Pancreas (tissue), 10 donors: ENCODE results near the gene VSNL1. TPM values are rescaled to one million over a fixed set of nuclear protein-coding genes. Genes with fewer than 3 reads are reported as not detected.

Experiments used
- ATAC-seq, 4 donors: fragments of 200-7000 bp; cut with Tn5 transposase; one replicate each; pipeline versions ENCODE4 v1.8.0 to v1.9.1; 2020; ENCODE audit warnings: mild to moderate bottlenecking in 4 of 4, moderate library complexity in 4 of 4
- DNase-seq, 6 donors: peaks; one replicate each; pipeline ENCODE4 v3.0.0-alpha.2; 2020
- FAIRE-seq: peaks from 2 replicates; lab custom pipeline; 2012; peaks lifted over from hg19 to GRCh38; lab: Jason Lieb, UNC
- H3K27ac ChIP-seq, 4 donors: fragments of 200-600 bp; sonication (generic); 1 replicate in 3 of 4; 2 replicates in 1 of 4; pipeline versions ENCODE4 v1.5.0 to v1.8.0; 2020
- H3K27me3 ChIP-seq, 4 donors: fragments of 200-600 bp; one replicate each; pipeline ENCODE4 v1.8.0; 2021
- H3K36me3 ChIP-seq, 3 donors: fragments of 200-600 bp; sonication (generic) in 1 of 3; one replicate each; pipeline versions ENCODE4 v1.5.0 to v1.8.0; 2020 to 2021
- H3K4me1 ChIP-seq, 3 donors: fragments of 200-600 bp; one replicate each; pipeline ENCODE4 v1.8.0; 2021
- H3K4me3 ChIP-seq, 4 donors: fragments of 200-600 bp; sonication (generic) in 2 of 4; one replicate each; pipeline versions ENCODE4 v1.5.0 to v1.8.0; 2020 to 2021
- H3K9me3 ChIP-seq, 4 donors: fragments of 200-600 bp; one replicate each; pipeline ENCODE4 v1.8.0; 2021
- CTCF ChIP-seq, 4 donors: fragments of 200-600 bp; sonication (generic) in 3 of 4; IDR thresholded peaks; one replicate each; pipeline versions ENCODE4 v1.5.0 to v1.8.0; 2021; ENCODE audit warnings: antibody characterized with exemption in 4 of 4
- WGBS, 2 donors: extraction: QIAGEN DNeasy Blood & Tissue Kit; methylation state at CpG; one replicate each; pipeline ENCODE4 v1.1.7; 2013; 5-methylcytosine and 5-hydroxymethylcytosine counted together
- intact Hi-C, 3 donors: fragments of 100-400 bp; cut with DNase I; formaldehyde crosslinking; loops; one replicate each; pipeline versions ENCODE4 v1.11.1 to v1.14.2; 2022
- polyA plus RNA-seq, 2 donors: library from polyadenylated mRNA; stranded (reverse); fragments of 200-250 nt; gene quantifications; one replicate each; pipeline ENCODE4 v1.2.3, GENCODE V29; 2013
- total RNA-seq, 6 donors: library from RNA; stranded (reverse); fragmentation: NEBNext Ultra II Directional in 4 of 6; extraction: Animal tissue kit (Norgen Biotek cat#: 25700) in 4 of 6; gene quantifications; one replicate each; pipeline versions ENCODE4 v1.2.1 to v1.2.4, GENCODE V29; 2021 to 2023
- donor health status: healthy with polysubstance abuse.
- donor health status: DM: no; HTN: no; CAD: no; lungs with moderate emphysema.
- donor health status: DM: no; HTN: no; CAD: no.
- donor health status: control.
- donor health status: control.
- donor health status: Bipolar disorder and iron deficiency.
- donor health status: DM: yes; HTN: yes; CAD: no.
- donor health status: DM: no; HTN: no; CAD: no.
- donor health status: DM: no; HTN: no; CAD: no.
- donor health status: DM: yes; HTN: yes; CAD: no.

VSNL1 gene
- total and polyA plus RNA-seq, 8 donors = 0.09 to 2.6 (median 0.56) TPM

DNA sequence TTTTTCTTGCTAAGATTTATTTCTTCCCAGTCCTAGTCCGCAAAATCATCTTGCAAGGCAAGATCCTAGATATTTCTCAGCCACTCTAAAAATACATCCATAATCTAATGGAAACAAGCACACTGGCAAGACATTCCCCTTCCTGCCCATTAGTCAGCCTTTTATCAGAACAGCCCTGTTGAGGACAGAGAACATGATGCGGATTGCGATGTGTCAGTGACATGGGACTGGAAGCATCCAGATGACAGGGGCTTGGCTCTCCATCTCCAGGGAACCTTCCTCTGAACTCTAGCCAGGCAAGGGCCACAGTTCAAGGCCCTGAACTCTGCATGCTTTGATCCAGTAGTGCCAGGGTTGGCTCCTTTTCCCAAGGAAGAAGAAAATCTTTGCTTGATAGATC is 70.0 kb downstream of the VSNL1 start:
- intact Hi-C loops = no loop called here
- no peaks in the 10 kb centered on the region for H3K27me3 ChIP-seq
- TF ChIP-seq CTCF (IDR thresholded peaks at IDR 0.05) = no peak
- H3K9me3 ChIP-seq = no peaks in the 10 kb centered on the region
- no peak overlapping the region for H3K4me3 ChIP-seq
- no peaks in the 10 kb centered on the region for H3K4me1 ChIP-seq
- DNase-seq = no peak
- WGBS, 2 donors = 86 to 93% methylated on average over 3 of the region's 3 CpGs
- FAIRE-seq = no peak
- no peaks in the 10 kb centered on the region for H3K36me3 ChIP-seq
- ATAC-seq = no peak
- H3K27ac ChIP-seq = no peak overlapping the region

DNA sequence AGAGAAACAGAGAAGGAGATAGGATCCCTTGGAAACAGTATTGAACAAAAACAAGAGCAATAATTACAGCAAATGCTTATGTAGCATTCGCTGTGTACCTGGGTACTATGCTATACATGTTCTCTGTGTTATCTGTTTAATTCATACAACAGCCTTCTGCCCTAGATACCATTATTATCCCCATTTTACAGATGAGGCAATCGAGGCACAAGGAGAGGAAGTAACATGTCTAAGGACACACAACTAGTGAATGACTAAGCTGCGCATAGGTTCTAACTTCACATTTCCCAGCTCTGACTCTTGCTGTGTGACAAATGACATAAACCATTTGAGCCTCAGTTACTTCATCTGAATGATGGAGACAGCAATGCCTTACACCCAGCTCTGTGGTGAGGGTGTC is 70.5 kb downstream of the VSNL1 start:
- H3K36me3 ChIP-seq = no peaks in the 10 kb centered on the region
- TF ChIP-seq CTCF (IDR thresholded peaks at IDR 0.05) = no peak
- no peak for ATAC-seq
- H3K4me3 ChIP-seq = no peak overlapping the region
- no peak overlapping the region for H3K27ac ChIP-seq
- FAIRE-seq = no peak
- 74 to 80% methylated on average over 3 of the region's 3 CpGs for WGBS, 2 donors
- DNase-seq = no peak
- H3K4me1 ChIP-seq = no peaks in the 10 kb centered on the region
- H3K9me3 ChIP-seq = no peaks in the 10 kb centered on the region
- H3K27me3 ChIP-seq = no peaks in the 10 kb centered on the region
- intact Hi-C loops = no loop called here

- Histone ChIP-seq H3K4me1 (no peaks in the 10 kb centered on the region), H3K36me3 (no peaks in the 10 kb centered on the region), H3K27me3 (no peaks in the 10 kb centered on the region), H3K9me3 (no peaks in the 10 kb centered on the region), H3K27ac (no peak overlapping the region), H3K4me3 (no peak overlapping the region)
- FAIRE-seq (no peak), DNase-seq (no peak), ATAC-seq (no peak)
- intact Hi-C loops = no loop called here
- no peak for TF ChIP-seq CTCF (IDR thresholded peaks at IDR 0.05)
- WGBS, 2 donors = 66 to 71% methylated on average over 4 of the region's 4 CpGs
Observed at GRCh38 chr2:17614174-17614930, 73.9 kb downstream of the VSNL1 start.

DNA sequence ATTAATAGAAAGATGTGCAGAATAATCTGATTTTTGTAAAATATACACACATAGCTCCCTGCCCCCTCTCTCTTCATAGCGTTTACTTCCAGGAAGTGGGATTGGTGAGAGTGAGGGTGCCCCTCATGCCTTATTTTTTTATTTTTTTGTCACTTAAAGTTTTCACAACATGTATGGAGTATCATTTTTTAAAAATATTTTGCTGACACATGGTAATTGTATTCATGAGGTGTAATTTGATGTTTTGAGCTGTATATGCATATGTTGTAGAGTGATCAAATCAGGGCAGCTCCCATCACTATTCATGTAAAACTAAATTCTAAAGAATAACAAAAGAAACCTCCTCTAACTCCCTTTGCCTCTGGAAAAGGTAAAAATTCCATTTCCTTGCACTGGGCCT is 74.7 kb downstream of the VSNL1 start:
- DNase-seq = no peak
- no peaks in the 10 kb centered on the region for H3K27me3 ChIP-seq
- no peak overlapping the region for H3K4me3 ChIP-seq
- no peaks in the 10 kb centered on the region for H3K4me1 ChIP-seq
- no peaks in the 10 kb centered on the region for H3K36me3 ChIP-seq
- 58 to 83% methylated on average over 1 of the region's 1 CpG for WGBS, 2 donors
- intact Hi-C loops = no loop called here
- no peak for FAIRE-seq
- no peak for ATAC-seq
- no peaks in the 10 kb centered on the region for H3K9me3 ChIP-seq
- TF ChIP-seq CTCF (IDR thresholded peaks at IDR 0.05) = no peak
- no peak overlapping the region for H3K27ac ChIP-seq

DNA sequence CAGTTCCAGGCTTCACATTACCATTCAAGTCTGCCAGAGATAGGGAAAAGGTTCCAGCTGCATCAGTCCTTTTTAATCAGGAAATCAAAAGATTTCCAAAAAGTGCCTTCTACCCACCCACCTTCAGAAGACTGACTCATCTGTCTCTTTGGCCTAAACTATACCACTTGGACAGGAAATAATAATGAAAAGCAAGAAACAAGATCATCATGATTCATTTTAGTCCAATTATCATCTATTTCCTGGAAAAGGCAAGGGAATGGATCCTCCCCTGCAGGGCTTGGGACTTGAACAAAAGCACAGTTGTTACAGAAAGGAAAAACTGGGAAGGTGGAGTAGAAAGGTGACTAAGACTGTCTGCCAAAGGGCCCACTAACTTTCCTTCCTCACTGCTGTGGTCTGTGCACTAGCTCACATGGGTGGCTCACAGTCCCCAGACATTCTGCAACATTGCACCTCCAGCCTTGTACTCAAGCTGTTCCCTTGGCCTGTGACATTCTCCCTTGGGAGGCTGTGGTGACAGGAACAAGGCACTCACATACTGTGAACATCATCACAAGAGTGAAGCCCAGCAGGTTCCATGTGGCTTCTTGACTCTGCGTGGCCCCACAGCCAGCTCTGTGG is 75.3 kb downstream of the VSNL1 start:
- Histone ChIP-seq H3K4me3 (no peak overlapping the region), H3K27me3 (no peaks in the 10 kb centered on the region), H3K4me1 (no peaks in the 10 kb centered on the region), H3K9me3 (no peaks in the 10 kb centered on the region), H3K27ac (no peak overlapping the region), H3K36me3 (no peaks in the 10 kb centered on the region)
- no peak for TF ChIP-seq CTCF (IDR thresholded peaks at IDR 0.05)
- FAIRE-seq (no peak), DNase-seq (no peak), ATAC-seq (peak in 2 of 4 donors; percentile 46 to 54)
- intact Hi-C loops = no loop called here
- WGBS, 2 donors = 92 to 94% methylated on average over 1 of the region's 1 CpG
